HEK293T (cell line): ENCODE data around the gene ZNF81.

Source experiments
- CTCF ChIA-PET: fragments of 350-600 bp; formaldehyde crosslinking; extraction: SDS; loops from one replicate; lab custom pipeline; 2021; ENCODE audit warnings: antibody characterized with exemption, inconsistent platforms; lab: Yijun Ruan, JAX
- POLR2A ChIA-PET: fragments of 350-600 bp; formaldehyde crosslinking; extraction: SDS; loops from one replicate; lab custom pipeline; 2020; ENCODE audit warnings: antibody characterized with exemption, inconsistent platforms; lab: Yijun Ruan, JAX
- DNase-seq: peaks from one replicate; pipeline ENCODE4 v3.0.0; 2012; ENCODE audit warnings: mixed read lengths; ENCODE audit errors: extremely low spot score
- ARNT ChIP-seq: fragments of 450-650 bp; IDR thresholded peaks from 2 replicates; pipeline ENCODE4 v1.6.1; 2017; ENCODE audit warnings: mild to moderate bottlenecking
- BHLHE40 ChIP-seq: fragments of 450-650 bp; IDR thresholded peaks from 2 replicates; pipeline ENCODE4 v1.6.1; 2016; ENCODE audit warnings: mild to moderate bottlenecking, moderate library complexity, borderline replicate concordance
- CTBP1 ChIP-seq: fragments of 450-650 bp; IDR thresholded peaks from 2 replicates; pipeline ENCODE4 v1.6.1; 2016; ENCODE audit warnings: borderline replicate concordance
- ELF4 ChIP-seq: fragments of 450-650 bp; IDR thresholded peaks from 2 replicates; pipeline ENCODE4 v1.6.1; 2017; ENCODE audit warnings: antibody characterized with exemption
- FOXA1 ChIP-seq: fragments of 450-650 bp; IDR thresholded peaks from 2 replicates; pipeline ENCODE4 v1.6.1; 2016; ENCODE audit warnings: mild to moderate bottlenecking
- FOXK2 ChIP-seq: fragments of 450-650 bp; IDR thresholded peaks from 2 replicates; pipeline ENCODE4 v1.6.1; 2016; ENCODE audit warnings: mild to moderate bottlenecking
- FOXM1 ChIP-seq: fragments of 450-650 bp; IDR thresholded peaks from 2 replicates; pipeline ENCODE4 v1.6.1; 2017; ENCODE audit warnings: mild to moderate bottlenecking, borderline replicate concordance
- HDGF ChIP-seq: fragments of 450-650 bp; IDR thresholded peaks from 2 replicates; pipeline ENCODE4 v1.6.1; 2017; ENCODE audit warnings: antibody characterized with exemption, borderline replicate concordance
- L3MBTL2 ChIP-seq: fragments of 450-650 bp; conservative IDR thresholded peaks from 2 replicates; pipeline ENCODE4 v1.6.1; 2016; ENCODE audit warnings: mild to moderate bottlenecking
- LEF1 ChIP-seq: fragments of 450-650 bp; IDR thresholded peaks from 2 replicates; pipeline ENCODE4 v1.6.1; 2017; ENCODE audit warnings: mild to moderate bottlenecking, borderline replicate concordance
- NFRKB ChIP-seq: fragments of 450-650 bp; IDR thresholded peaks from 2 replicates; pipeline ENCODE4 v1.6.1; 2016; ENCODE audit warnings: mild to moderate bottlenecking, moderate library complexity
- PKNOX1 ChIP-seq: fragments of 450-650 bp; IDR thresholded peaks from 2 replicates; pipeline ENCODE4 v1.6.1; 2016
- SP1 ChIP-seq: fragments of 450-650 bp; IDR thresholded peaks from 2 replicates; pipeline ENCODE4 v1.6.1; 2017
- SUZ12 ChIP-seq: fragments of 450-650 bp; IDR thresholded peaks from 2 replicates; pipeline ENCODE4 v1.6.1; 2016; ENCODE audit warnings: mild to moderate bottlenecking
- TARDBP ChIP-seq: fragments of 450-650 bp; IDR thresholded peaks from 2 replicates; pipeline ENCODE4 v1.6.1; 2016
- ZNF384 ChIP-seq: fragments of 450-650 bp; IDR thresholded peaks from 2 replicates; pipeline ENCODE4 v1.6.1; 2016

ZNF81 gene

GRCh38 chrX:47807548-47807947, 29.2 kb upstream of the ZNF81 start:
- POLR2A ChIA-PET = no interaction called here
- CTCF ChIA-PET = no interaction called here
- TF ChIP-seq FOXK2 (no peak), L3MBTL2 (no peak), CTBP1 (no peak), SUZ12 (no peak), ZNF384 (no peak), HDGF (no peak), BHLHE40 (no peak), FOXM1 (no peak), SP1 (no peak), ARNT (no peak), TARDBP (no peak), LEF1 (no peak), FOXA1 (no peak), NFRKB (no peak), ELF4 (no peak), PKNOX1 (no peak)
- no peak for DNase-seq

GRCh38 chrX:47808904-47809788, 27.6 kb upstream of the ZNF81 start:
- CTCF ChIA-PET = no interaction called here
- POLR2A ChIA-PET = no interaction called here
- TF ChIP-seq SUZ12 (no peak), NFRKB (no peak), ARNT (no peak), FOXM1 (no peak), TARDBP (no peak), L3MBTL2 (no peak), CTBP1 (no peak), SP1 (no peak), PKNOX1 (no peak), ELF4 (no peak), FOXA1 (no peak), FOXK2 (no peak), LEF1 (no peak)
- no peak for DNase-seq

GRCh38 chrX:47814851-47815250, 21.9 kb upstream of the ZNF81 start:
- no peak for DNase-seq
- TF ChIP-seq TARDBP (no peak), FOXM1 (no peak), LEF1 (no peak), SP1 (no peak), BHLHE40 (no peak), FOXA1 (no peak), ARNT (no peak), CTBP1 (no peak), HDGF (no peak), ZNF384 (no peak)
- ChIA-PET CTCF (interaction anchor here (1.2 kb wide), 1 partner anchor 8 kb away, joined by 3 read pairs; no protein-coding TSS in a partner anchor), POLR2A (no interaction called here)

GRCh38 chrX:47815901-47816845, 20.5 kb upstream of the ZNF81 start:
- ChIA-PET CTCF (interaction anchor here (1.2 kb wide), 1 partner anchor 9 kb away, joined by 3 read pairs; no protein-coding TSS in a partner anchor), POLR2A (no interaction called here)
- no peak for DNase-seq
- TF ChIP-seq NFRKB = no peak
- TF ChIP-seq ZNF384 = no peak
- no peak for TF ChIP-seq CTBP1
- TF ChIP-seq HDGF = no peak
- no peak for TF ChIP-seq ELF4
- no peak for TF ChIP-seq FOXK2
- no peak for TF ChIP-seq TARDBP
- no peak for TF ChIP-seq FOXA1
- no peak for TF ChIP-seq FOXM1
- no peak for TF ChIP-seq ARNT
- no peak for TF ChIP-seq LEF1
- no peak for TF ChIP-seq SP1
- no peak for TF ChIP-seq BHLHE40
- TF ChIP-seq L3MBTL2 = no peak
- TF ChIP-seq SUZ12 = no peak
- TF ChIP-seq PKNOX1 = no peak

- ChIA-PET POLR2A (no interaction called here), CTCF (no interaction called here)
- DNase-seq = no peak
- TF ChIP-seq BHLHE40 = no peak
- TF ChIP-seq L3MBTL2 = no peak
- no peak for TF ChIP-seq FOXA1
- no peak for TF ChIP-seq TARDBP
- TF ChIP-seq NFRKB = no peak
- no peak for TF ChIP-seq HDGF
- TF ChIP-seq ELF4 = no peak
- no peak for TF ChIP-seq PKNOX1
- no peak for TF ChIP-seq ARNT
- TF ChIP-seq FOXM1 = no peak
- no peak for TF ChIP-seq SUZ12
- no peak for TF ChIP-seq FOXK2
- no peak for TF ChIP-seq LEF1
- no peak for TF ChIP-seq SP1
- no peak for TF ChIP-seq CTBP1
- no peak for TF ChIP-seq ZNF384
Observed at GRCh38 chrX:47817421-47817820, 19.3 kb upstream of the ZNF81 start.
